SHP77 treated with DMSO at 0.1 percent for 48 hours (cell line): ENCODE data around the gene SMARCA4.
"Not testable (repeated sequence)": the region's sequence is repeated elsewhere in the genome, so short reads cannot be mapped to it uniquely, and the experiment has no call there.

Experiments used
- DNase-seq: peaks from one replicate; lab custom pipeline; 2025; lab: John Stamatoyannopoulos, UW

The SMARCA4 gene

DNA sequence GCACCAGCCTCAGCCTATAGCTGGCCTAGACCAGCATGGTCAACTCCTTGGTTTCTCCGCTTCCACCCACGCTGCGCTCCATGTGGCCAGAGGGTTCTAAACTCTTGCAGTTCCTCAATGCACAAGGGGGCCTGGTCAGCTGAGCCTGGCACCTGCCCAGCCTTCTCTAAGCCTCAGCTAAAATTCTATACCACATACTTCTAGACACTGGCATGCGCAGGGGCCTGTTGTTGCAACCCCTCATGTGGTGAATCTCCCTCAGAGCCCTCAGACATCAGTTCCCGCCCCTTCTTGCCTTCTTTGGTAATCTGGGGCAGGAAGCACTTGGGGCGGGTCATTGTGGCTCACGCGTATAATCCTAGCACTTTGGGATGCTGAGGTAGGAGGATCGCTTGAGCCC, 108.7 kb downstream of the SMARCA4 start:
- DNase-seq, result no peak

DNA sequence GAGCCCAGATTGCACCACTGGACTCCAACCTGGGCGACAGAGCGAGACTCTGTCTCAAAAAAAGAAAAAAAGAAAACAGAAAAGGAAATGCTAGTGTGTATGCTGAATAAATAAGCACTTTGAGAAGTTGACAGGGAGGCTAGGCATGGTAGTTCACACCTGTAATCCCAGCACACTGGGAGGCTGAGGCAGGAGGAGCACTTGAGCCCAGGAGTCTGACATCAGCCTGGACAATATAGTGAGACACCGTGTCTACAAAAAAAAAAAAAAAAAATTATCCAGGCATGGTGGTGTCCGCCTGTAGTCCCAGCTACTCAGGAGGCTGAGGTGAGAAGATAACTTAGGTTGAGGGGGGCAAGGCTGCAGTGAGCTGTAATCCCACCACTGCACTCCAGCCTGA, 109.3 kb downstream of the SMARCA4 start:
- DNase-seq, result no peak

DNA sequence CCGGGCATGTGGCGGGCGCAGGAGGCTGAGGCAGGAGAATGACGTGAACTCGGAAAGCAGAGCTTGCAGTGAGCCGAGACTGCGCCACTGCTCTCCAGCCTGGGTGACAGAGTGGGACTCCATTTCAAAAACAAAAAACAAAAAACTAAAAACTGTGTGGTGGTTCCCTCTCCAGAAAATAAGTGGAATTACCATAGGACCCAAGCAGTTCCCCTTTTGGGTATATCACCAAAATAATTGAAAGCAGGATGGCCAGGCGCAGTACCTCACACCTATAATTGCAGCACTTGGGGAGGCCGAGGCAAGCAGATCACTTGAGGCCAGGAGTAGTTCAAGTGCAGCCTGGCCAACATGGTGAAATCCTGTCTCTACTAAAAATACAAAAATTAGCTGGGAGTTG, 112.7 kb downstream of the SMARCA4 start:
- DNase-seq, result no peak

GRCh38 chr19:11076792-11077191, 116.0 kb downstream of the SMARCA4 start:
- DNase-seq, result not testable (repeated sequence)

DNA sequence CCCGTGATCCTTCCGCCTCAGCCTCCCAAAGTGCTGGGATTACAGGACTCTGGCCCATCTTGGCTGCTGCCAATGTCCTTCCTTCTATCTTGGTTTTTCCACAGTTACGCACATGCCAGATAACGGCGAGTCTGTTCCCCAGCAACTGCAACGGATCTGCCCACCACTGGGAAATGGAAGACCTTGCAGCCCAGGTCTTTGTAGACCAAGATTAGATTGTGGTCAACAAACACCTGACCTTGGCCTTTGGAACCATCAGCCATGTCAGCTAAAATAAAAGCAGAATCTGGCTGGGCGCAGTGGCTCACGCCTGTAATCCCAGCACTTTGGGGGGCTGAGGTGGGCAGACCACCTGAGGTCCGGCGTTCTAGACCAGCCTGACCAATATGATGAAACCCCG, 118.1 kb downstream of the SMARCA4 start:
- DNase-seq, result no peak

GRCh38 chr19:11079999-11080398, 119.2 kb downstream of the SMARCA4 start:
- no peak for DNase-seq

- DNase-seq, result no peak
Measured at GRCh38 chr19:11087870-11088505, 127.2 kb downstream of the SMARCA4 start.

DNA sequence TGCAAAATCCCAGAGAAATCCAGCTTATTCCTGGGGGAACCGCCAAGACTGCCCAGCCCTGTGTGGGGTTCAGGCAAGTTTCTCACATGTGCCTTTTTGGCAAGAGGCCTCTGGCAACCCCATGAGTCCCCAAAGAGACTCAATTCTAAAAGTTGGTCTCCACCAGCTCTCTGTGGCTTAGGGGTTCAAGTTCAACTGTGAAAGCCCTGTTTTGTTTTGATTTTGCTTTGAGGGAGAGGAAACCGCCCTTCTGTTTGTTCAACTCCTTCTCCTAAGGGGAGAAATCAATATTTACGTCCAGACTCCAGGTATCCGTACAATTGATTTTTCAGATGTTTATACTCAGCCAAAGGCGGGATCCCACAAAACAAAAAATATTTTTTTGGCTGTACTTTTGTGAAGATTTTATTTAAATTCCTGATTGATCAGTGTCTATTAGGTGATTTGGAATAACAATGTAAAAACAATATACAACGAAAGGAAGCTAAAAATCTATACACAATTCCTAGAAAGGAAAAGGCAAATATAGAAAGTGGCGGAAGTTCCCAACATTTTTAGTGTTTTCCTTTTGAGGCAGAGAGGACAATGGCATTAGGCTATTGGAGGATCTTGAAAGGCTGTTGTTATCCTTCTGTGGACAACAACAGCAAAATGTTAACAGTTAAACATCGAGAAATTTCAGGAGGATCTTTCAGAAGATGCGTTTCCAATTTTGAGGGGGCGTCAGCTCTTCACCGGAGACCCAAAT, 127.8 kb downstream of the SMARCA4 start:
- DNase-seq, result no peak

DNA sequence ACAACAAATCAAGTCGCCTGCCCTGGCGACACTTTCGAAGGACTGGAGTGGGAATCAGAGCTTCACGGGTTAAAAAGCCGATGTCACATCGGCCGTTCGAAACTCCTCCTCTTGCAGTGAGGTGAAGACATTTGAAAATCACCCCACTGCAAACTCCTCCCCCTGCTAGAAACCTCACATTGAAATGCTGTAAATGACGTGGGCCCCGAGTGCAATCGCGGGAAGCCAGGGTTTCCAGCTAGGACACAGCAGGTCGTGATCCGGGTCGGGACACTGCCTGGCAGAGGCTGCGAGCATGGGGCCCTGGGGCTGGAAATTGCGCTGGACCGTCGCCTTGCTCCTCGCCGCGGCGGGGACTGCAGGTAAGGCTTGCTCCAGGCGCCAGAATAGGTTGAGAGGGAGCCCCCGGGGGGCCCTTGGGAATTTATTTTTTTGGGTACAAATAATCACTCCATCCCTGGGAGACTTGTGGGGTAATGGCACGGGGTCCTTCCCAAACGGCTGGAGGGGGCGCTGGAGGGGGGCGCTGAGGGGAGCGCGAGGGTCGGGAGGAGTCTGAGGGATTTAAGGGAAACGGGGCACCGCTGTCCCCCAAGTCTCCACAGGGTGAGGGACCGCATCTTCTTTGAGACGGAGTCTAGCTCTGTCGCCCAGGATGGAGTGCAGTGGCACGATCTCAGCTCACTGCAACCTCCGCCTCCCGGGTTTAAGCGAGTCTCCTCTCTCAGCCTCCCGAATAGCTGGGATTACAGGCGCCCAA, 128.6 kb downstream of the SMARCA4 start, which contains the start of gene LDLR:
Gene LDLR (plus strand): TSS at position 210 of the 760 bp plus-strand sequence. CDS start 86 bp downstream, at position 296.
- DNase-seq, result peak; percentile 92

GRCh38 chr19:11090014-11090263, 129.1 kb downstream of the SMARCA4 start:
- not testable (repeated sequence) for DNase-seq

DNA sequence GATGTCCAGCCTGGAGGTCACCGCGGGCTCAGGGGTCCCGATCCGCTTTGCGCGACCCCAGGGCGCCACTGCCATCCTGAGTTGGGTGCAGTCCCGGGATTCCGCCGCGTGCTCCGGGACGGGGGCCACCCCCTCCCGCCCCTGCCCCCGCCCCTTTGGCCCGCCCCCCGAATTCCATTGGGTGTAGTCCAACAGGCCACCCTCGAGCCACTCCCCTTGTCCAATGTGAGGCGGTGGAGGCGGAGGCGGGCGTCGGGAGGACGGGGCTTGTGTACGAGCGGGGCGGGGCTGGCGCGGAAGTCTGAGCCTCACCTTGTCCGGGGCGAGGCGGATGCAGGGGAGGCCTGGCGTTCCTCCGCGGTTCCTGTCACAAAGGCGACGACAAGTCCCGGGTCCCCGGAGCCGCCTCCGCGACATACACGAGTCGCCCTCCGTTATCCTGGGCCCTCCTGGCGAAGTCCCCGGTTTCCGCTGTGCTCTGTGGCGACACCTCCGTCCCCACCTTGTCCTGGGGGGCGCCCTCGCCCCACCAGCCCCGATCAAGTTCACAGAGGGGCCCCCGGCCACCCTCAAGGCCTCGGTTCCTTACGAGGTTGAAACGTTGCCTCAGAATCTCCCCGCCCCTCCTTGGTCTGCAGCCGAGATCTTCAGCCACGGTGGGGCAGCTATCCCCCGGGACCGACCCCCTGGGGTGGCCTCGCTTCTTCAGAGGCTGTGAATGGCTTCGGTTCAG, 129.6 kb downstream of the SMARCA4 start:
- peak; percentile 52 for DNase-seq

GRCh38 chr19:11090997-11091702, 130.3 kb downstream of the SMARCA4 start:
- DNase-seq, result no peak

- no peak for DNase-seq
Measured at GRCh38 chr19:11091703-11092153, 130.9 kb downstream of the SMARCA4 start.

DNA sequence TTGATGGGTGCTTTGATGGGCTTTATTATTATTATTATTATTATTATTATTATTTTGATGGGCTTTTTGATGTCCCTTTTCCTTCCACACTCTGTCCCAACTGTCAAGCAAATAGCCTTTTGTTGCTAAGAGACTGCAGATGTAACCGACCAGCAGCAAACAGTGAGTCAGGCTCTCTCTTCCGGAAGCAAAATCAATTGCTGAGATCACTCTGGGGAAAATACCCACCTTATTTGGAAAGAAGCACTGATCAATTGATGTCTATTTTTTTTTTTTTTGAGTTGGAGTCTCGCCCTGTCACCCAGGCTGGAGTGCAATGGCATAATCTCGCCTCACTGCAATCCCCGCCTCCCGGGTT, 131.3 kb downstream of the SMARCA4 start:
- no peak for DNase-seq

- DNase-seq, result no peak
Measured at GRCh38 chr19:11093689-11094238, 132.9 kb downstream of the SMARCA4 start.

DNA sequence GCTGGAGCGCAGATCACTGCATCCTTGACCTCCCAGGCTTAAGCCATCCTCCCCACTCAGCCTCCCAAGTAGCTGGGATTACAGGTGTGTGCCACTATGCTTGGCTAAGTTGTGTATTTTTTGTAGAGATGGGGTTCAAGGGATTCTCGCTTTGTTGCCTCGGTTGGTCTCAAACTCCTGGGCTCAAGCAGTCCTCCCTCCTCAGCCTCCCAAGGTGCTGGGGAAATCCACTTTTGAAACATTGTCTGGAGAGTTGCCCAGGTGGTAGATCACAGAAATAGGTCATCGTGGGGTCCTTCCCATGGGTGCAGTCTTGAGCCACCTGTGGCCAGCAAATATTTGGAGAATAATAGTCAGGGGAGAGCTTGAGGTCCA, 133.7 kb downstream of the SMARCA4 start:
- DNase-seq, result no peak

- DNase-seq, result no peak
Measured at GRCh38 chr19:11096210-11096841, 135.5 kb downstream of the SMARCA4 start.

GRCh38 chr19:11097367-11097766, 136.5 kb downstream of the SMARCA4 start:
- DNase-seq, result not testable (repeated sequence)

DNA sequence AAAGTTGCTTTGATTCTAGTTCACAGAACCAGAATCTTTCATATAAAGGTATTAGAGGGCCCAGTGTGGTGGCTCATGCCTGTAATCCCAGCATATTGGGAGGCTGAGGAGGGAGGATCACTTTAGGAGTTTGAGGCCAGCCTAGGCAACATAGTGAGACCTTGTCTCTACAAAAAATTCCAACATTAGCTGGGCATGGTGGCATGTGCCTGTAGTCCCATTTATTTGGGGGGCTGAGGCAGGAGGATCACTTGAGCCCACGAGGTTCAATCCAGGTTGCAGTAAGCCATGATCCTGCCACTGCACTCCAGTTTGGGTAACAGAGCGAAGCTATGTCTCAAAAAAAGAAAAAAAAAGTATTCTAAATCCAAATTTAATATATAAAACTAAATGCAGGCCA, 137.5 kb downstream of the SMARCA4 start:
- DNase-seq, result no peak

DNA sequence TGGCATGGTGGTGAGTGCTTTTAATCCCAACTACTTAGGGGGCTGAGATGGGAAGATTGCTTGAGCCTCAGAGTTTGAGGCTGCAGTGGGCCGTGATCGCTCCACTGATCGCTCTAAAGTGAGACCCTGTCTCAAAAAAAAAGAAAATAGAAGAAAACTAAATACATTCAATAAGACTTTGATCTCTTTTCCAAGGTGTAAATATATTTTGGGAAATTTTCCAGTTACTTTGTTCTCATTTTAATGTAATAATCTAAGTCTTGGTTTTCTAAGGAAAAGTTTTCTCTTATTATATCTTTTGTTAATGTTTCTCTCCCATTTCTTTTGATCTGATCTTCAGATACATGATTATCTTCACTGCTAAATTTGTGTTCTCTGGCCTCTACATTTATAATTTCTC, 138.0 kb downstream of the SMARCA4 start:
- no peak for DNase-seq

DNA sequence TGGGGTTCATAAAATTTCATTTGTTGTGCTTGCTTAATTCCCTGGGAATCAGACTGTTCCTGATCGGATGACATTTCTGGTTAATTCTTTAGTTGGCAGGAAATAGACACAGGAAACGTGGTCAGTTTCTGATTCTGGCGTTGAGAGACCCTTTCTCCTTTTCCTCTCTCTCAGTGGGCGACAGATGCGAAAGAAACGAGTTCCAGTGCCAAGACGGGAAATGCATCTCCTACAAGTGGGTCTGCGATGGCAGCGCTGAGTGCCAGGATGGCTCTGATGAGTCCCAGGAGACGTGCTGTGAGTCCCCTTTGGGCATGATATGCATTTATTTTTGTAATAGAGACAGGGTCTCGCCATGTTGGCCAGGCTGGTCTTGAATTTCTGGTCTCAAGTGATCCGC, 139.2 kb downstream of the SMARCA4 start:
- DNase-seq, result no peak
